Mammary epithelial cell (primary cell): ENCODE measurements around the gene LUC7L.

Source experiments
- EZH2 ChIP-seq: IDR thresholded peaks from 2 replicates; pipeline ENCODE4 v1.6.1; 2012; ENCODE audit warnings: low read length, inconsistent platforms, borderline replicate concordance
- TF ChIP-seq, protein P1 (sequence below), 2 donors: IDR thresholded peaks in 1 of 2; conservative IDR thresholded peaks in 1 of 2; 2 replicates each; pipeline ENCODE4 v1.5.1; 2011 to 2012; ENCODE audit warnings: inconsistent platforms in 2 of 2, low read length in 2 of 2, mild to moderate bottlenecking in 2 of 2, control low read depth in 1 of 2, low read depth in 1 of 2; ENCODE audit not compliant: insufficient read depth in 1 of 2; ENCODE audit errors: extremely low read depth in 1 of 2

DNA sequence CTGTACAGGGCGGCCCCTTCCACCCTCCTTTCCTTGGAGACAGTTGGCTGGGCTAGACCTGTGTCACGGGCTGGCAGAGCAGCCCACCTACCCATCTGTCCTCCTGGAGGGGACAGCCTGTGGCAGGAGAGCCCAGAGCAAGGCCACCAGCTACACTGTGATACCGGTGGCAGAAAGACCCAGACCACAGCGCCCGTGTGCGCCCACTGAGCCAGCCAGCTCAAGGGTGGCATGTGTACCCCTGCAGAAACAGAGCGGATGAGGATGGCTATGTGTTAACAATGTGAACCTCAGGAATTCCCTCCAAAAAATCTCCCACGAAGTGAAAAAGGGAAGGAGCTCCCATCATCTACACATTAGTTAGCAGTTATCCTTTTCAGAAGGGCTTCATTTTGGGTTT, 41.9 kb downstream of the LUC7L start:
- no peak for TF ChIP-seq EZH2
- TF ChIP-seq, protein P1, sequence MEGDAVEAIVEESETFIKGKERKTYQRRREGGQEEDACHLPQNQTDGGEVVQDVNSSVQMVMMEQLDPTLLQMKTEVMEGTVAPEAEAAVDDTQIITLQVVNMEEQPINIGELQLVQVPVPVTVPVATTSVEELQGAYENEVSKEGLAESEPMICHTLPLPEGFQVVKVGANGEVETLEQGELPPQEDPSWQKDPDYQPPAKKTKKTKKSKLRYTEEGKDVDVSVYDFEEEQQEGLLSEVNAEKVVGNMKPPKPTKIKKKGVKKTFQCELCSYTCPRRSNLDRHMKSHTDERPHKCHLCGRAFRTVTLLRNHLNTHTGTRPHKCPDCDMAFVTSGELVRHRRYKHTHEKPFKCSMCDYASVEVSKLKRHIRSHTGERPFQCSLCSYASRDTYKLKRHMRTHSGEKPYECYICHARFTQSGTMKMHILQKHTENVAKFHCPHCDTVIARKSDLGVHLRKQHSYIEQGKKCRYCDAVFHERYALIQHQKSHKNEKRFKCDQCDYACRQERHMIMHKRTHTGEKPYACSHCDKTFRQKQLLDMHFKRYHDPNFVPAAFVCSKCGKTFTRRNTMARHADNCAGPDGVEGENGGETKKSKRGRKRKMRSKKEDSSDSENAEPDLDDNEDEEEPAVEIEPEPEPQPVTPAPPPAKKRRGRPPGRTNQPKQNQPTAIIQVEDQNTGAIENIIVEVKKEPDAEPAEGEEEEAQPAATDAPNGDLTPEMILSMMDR (conservative IDR thresholded peaks at IDR 0.05 in 1 of 2, IDR thresholded peaks at IDR 0.05 in 1 of 2; ENCODE audit: extremely low read depth in 1 of 2, insufficient read depth in 1 of 2, low read depth in 1 of 2, low read length in 2 of 2), result no peak
